HG03175 (cell line): ENCODE measurements around the gene SLC25A48.

ENCODE experiments used
- ATAC-seq: cut with Tn5 transposase; IDR thresholded peaks from one replicate; pipeline ENCODE4 v1.9.1; 2021; ENCODE audit warnings: mild to moderate bottlenecking, moderate library complexity; ENCODE audit not compliant: unreplicated experiment

The SLC25A48 gene

GRCh38 chr5:135879591-135879990 is 45.1 kb downstream of the SLC25A48 start:
- ATAC-seq = no peak

- no peak for ATAC-seq
Measured at GRCh38 chr5:135880278-135880677, 45.8 kb downstream of the SLC25A48 start.

- ATAC-seq = no peak
Measured at GRCh38 chr5:135880801-135881200, 46.3 kb downstream of the SLC25A48 start.

GRCh38 chr5:135881244-135881643 is 46.8 kb downstream of the SLC25A48 start:
- no peak for ATAC-seq

GRCh38 chr5:135881819-135882218 is 47.4 kb downstream of the SLC25A48 start:
- ATAC-seq = no peak

- no peak for ATAC-seq
Measured at GRCh38 chr5:135883026-135883425, 48.6 kb downstream of the SLC25A48 start.

- ATAC-seq = no peak
Measured at GRCh38 chr5:135883441-135883840, 49.0 kb downstream of the SLC25A48 start.

- ATAC-seq = no peak
Measured at GRCh38 chr5:135885031-135885430, 50.6 kb downstream of the SLC25A48 start.

- ATAC-seq = no peak
Measured at GRCh38 chr5:135886136-135886535, 51.7 kb downstream of the SLC25A48 start.

GRCh38 chr5:135887447-135887864 is 53.0 kb downstream of the SLC25A48 start:
- peak; percentile 88 for ATAC-seq

- ATAC-seq = no peak
Measured at GRCh38 chr5:135887881-135888614, 53.6 kb downstream of the SLC25A48 start.

GRCh38 chr5:135890296-135890695 is 55.8 kb downstream of the SLC25A48 start:
- no peak for ATAC-seq

GRCh38 chr5:135890867-135891266 is 56.4 kb downstream of the SLC25A48 start:
- ATAC-seq = peak; percentile 57

GRCh38 chr5:135891268-135891667 is 56.8 kb downstream of the SLC25A48 start:
- ATAC-seq = no peak

GRCh38 chr5:135891791-135892190 is 57.3 kb downstream of the SLC25A48 start:
- ATAC-seq = no peak

GRCh38 chr5:135894276-135894675 is 59.8 kb downstream of the SLC25A48 start:
- no peak for ATAC-seq

GRCh38 chr5:135894789-135895188 is 60.3 kb downstream of the SLC25A48 start:
- ATAC-seq = no peak

GRCh38 chr5:135895474-135896006 is 61.1 kb downstream of the SLC25A48 start, which contains the start of gene IL9:
Gene IL9 (minus strand): TSS chr5:135895841. CDS start chr5:135895816, 25 bp downstream.
- no peak for ATAC-seq

- ATAC-seq = no peak
Measured at GRCh38 chr5:135898651-135899050, 64.2 kb downstream of the SLC25A48 start.

- no peak for ATAC-seq
Measured at GRCh38 chr5:135900276-135900675, 65.8 kb downstream of the SLC25A48 start.

GRCh38 chr5:135901633-135902032 is 67.2 kb downstream of the SLC25A48 start:
- no peak for ATAC-seq

- ATAC-seq = no peak
Measured at GRCh38 chr5:135905144-135905543, 70.7 kb downstream of the SLC25A48 start.
